Stomach (tissue), 9 donors: ENCODE measurements around the gene BNC2. TPM values are rescaled to one million over a fixed set of nuclear protein-coding genes. Genes with fewer than 3 reads are reported as not detected.

Experiments used
- DNase-seq, 2 donors: peaks; one replicate each; pipeline versions ENCODE4 v3.0.0 to v3.0.0-alpha.2; 2013 to 2019
- H3K27ac ChIP-seq, 5 donors: fragments of 200-600 bp in 4 of 5; sonication (generic) in 4 of 5; one replicate each; pipeline ENCODE4 v1.5.1; 2013 to 2019; ENCODE audit warnings: mild to moderate bottlenecking in 1 of 5, moderate library complexity in 1 of 5
- H3K27me3 ChIP-seq, 3 donors: fragments of 200-600 bp; sonication (generic); one replicate each; pipeline ENCODE4 v1.5.1; 2017 to 2019; ENCODE audit warnings: mixed run types in 1 of 3
- H3K36me3 ChIP-seq, 4 donors: fragments of 200-600 bp; sonication (generic); 1 replicate in 3 of 4; 2 replicates in 1 of 4; pipeline ENCODE4 v1.5.1; 2016 to 2019
- H3K4me1 ChIP-seq, 4 donors: fragments of 200-600 bp; sonication (generic); one replicate each; pipeline ENCODE4 v1.5.1; 2016 to 2019
- H3K4me3 ChIP-seq, 4 donors: fragments of 200-600 bp; sonication (generic) in 3 of 4; one replicate each; pipeline ENCODE4 v1.5.1; 2016 to 2019; ENCODE audit warnings: mild to moderate bottlenecking in 1 of 4
- H3K9me3 ChIP-seq, 4 donors: fragments of 200-600 bp; sonication (generic); one replicate each; pipeline ENCODE4 v1.5.1; 2016 to 2019
- EP300 ChIP-seq: sonication (generic); formaldehyde crosslinking; IDR thresholded peaks from one replicate; pipeline ENCODE4 v1.6.1; 2017; ENCODE audit warnings: antibody characterized with exemption
- POLR2A ChIP-seq, 4 donors: fragments of 450-650 bp; IDR thresholded peaks; one replicate each; pipeline ENCODE4 v1.6.1; 2016; ENCODE audit warnings: antibody characterized with exemption in 4 of 4, control low read depth in 2 of 4, mild to moderate bottlenecking in 1 of 4, moderate library complexity in 1 of 4
- POLR2AphosphoS5 ChIP-seq, 3 donors: sonication (generic); formaldehyde crosslinking; IDR thresholded peaks; one replicate each; pipeline ENCODE4 v1.6.1; 2016; ENCODE audit warnings: antibody characterized with exemption in 3 of 3
- WGBS, 5 donors: extraction: QIAGEN DNeasy Blood & Tissue Kit in 3 of 5; methylation state at CpG; one replicate each; pipeline versions ENCODE4 v1.1.5 to v1.1.7; 2013 to 2018; 5-methylcytosine and 5-hydroxymethylcytosine counted together
- intact Hi-C: fragments of 100-400 bp; cut with DNase I; formaldehyde crosslinking; loops from one replicate; pipeline ENCODE4 v1.15.1; 2023; ENCODE audit warnings: low total_unique reads
- polyA plus RNA-seq, 3 donors: library from polyadenylated mRNA; stranded (reverse); fragments of 200-250 nt; gene quantifications; one replicate each; pipeline ENCODE4 v1.2.3, GENCODE V29; 2013
- total RNA-seq, 5 donors: library from RNA; depleted of rRNA; stranded (reverse); fragments of >200 nt; gene quantifications; one replicate each; pipeline versions ENCODE4 v1.1.0 to v1.2.3, GENCODE V29; 2014 to 2016
- TF ChIP-seq, protein P1 (sequence below), 7 experiments: fragments of 450-650 bp in 4 of 7; fragments of 200-600 bp in 3 of 7; sonication (generic) in 3 of 7; IDR thresholded peaks; one replicate each; pipeline ENCODE4 v1.5.1; 2016 to 2019; ENCODE audit warnings: antibody characterized with exemption in 7 of 7, control low read depth in 2 of 7, mild to moderate bottlenecking in 1 of 7
- donor health status: healthy with polysubstance abuse.
- donor health status: Bipolar disorder and iron deficiency.
- donor health status: healthy.

BNC2 gene
- total and polyA plus RNA-seq, 8 donors, result 1.1 to 60.7 (median 7.6) TPM

DNA sequence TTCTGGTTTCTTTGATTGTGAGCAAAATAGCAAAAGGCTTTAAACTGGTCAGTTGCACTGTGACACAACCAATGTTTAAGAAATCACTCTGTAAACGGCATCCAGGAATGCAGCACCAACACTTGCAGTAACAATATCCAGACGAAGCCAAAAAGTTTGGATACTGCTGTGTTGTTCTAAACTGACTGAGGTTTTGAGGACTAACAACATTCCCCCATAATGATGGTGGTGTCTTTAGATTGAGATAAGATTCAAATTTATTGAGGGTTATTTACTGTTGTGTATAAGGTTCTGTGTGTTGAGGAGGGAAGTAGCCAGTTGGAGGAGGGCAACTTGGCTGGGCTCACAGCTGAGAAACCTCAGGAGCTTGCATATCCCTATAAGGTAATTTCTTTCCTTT lies 353.6 kb downstream of the BNC2 start:
- intact Hi-C loops, result no loop called here
- H3K27ac ChIP-seq, result peak overlapping the region in 2 of 5 donors; percentile 22 to 40
- no peaks in the 10 kb centered on the region for H3K36me3 ChIP-seq
- peaks cover 0 to 35% (median 17%) of the 10 kb centered on the region in 4 donors for H3K4me1 ChIP-seq
- no peaks in the 10 kb centered on the region for H3K9me3 ChIP-seq
- TF ChIP-seq EP300 (no peak), POLR2A (IDR thresholded peaks at IDR 0.05) (no peak), POLR2AphosphoS5 (IDR thresholded peaks at IDR 0.05) (no peak)
- TF ChIP-seq, protein P1, sequence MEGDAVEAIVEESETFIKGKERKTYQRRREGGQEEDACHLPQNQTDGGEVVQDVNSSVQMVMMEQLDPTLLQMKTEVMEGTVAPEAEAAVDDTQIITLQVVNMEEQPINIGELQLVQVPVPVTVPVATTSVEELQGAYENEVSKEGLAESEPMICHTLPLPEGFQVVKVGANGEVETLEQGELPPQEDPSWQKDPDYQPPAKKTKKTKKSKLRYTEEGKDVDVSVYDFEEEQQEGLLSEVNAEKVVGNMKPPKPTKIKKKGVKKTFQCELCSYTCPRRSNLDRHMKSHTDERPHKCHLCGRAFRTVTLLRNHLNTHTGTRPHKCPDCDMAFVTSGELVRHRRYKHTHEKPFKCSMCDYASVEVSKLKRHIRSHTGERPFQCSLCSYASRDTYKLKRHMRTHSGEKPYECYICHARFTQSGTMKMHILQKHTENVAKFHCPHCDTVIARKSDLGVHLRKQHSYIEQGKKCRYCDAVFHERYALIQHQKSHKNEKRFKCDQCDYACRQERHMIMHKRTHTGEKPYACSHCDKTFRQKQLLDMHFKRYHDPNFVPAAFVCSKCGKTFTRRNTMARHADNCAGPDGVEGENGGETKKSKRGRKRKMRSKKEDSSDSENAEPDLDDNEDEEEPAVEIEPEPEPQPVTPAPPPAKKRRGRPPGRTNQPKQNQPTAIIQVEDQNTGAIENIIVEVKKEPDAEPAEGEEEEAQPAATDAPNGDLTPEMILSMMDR (IDR thresholded peaks at IDR 0.05), result no peak
- no peak overlapping the region for H3K4me3 ChIP-seq
- H3K27me3 ChIP-seq, result no peaks in the 10 kb centered on the region
- DNase-seq, result no peak
- WGBS, 5 donors, result 42 to 64% (median 50%) methylated on average over 2 of the region's 2 CpGs

DNA sequence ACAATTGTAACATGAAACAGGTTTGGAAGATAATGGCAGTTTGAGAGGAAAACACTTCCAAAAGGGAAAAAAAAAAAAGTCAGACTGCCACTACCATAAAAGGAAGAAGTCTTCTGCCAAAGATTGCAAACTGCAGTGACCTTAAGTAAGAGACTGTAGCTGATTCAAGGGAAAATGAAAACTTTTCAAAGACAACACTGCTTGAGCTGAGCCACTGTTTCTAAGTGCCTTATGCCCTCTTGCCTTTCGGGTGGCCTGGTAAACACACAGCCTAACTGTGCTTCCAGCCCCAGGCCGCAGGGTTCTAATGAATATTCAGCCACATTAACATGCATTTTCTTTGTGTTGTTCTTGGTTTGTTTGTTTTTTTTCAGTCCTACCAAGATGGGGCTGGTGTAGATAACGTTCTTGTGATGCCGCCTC lies 354.6 kb downstream of the BNC2 start:
- intact Hi-C loops, result no loop called here
- Histone ChIP-seq H3K4me3 (no peak overlapping the region), H3K27me3 (no peaks in the 10 kb centered on the region), H3K27ac (peak overlapping the region in 4 of 5 donors; percentile 22 to 59 (median 44)), H3K4me1 (peaks cover 0 to 27% (median 13%) of the 10 kb centered on the region in 4 donors), H3K9me3 (no peaks in the 10 kb centered on the region), H3K36me3 (no peaks in the 10 kb centered on the region)
- DNase-seq, result peak in 1 of 2 donors; percentile 71
- TF ChIP-seq POLR2A (IDR thresholded peaks at IDR 0.05), result no peak
- no peak for TF ChIP-seq POLR2AphosphoS5 (IDR thresholded peaks at IDR 0.05)
- TF ChIP-seq, protein P1 (IDR thresholded peaks at IDR 0.05), result no peak
- no peak for TF ChIP-seq EP300
- WGBS, 5 donors, result 43 to 63% (median 52%) methylated on average over 4 of the region's 4 CpGs

- WGBS, 5 donors, result 53 to 76% (median 62%) methylated on average over 12 of the region's 12 CpGs
- H3K36me3 ChIP-seq, result no peaks in the 10 kb centered on the region
- intact Hi-C loops, result no loop called here
- H3K4me3 ChIP-seq, result no peak overlapping the region
- no peaks in the 10 kb centered on the region for H3K27me3 ChIP-seq
- H3K4me1 ChIP-seq, result peaks cover 0 to 31% (median 16%) of the 10 kb centered on the region in 4 donors
- TF ChIP-seq POLR2A (IDR thresholded peaks at IDR 0.05) (no peak), EP300 (no peak)
- peak overlapping the region in 2 of 5 donors; percentile 43 to 59 for H3K27ac ChIP-seq
- peak in 1 of 2 donors; percentile 57 for DNase-seq
- no peaks in the 10 kb centered on the region for H3K9me3 ChIP-seq
These were observed 355.3 kb downstream of the BNC2 start for GRCh38 chr9:16515207-16515606.

- WGBS, 5 donors, result 58 to 88% (median 61%) methylated on average over 1 of the region's 1 CpG
- Histone ChIP-seq H3K4me3 (no peak overlapping the region), H3K27ac (no peak overlapping the region), H3K4me1 (peaks cover 0 to 36% (median 20%) of the 10 kb centered on the region in 4 donors), H3K27me3 (no peaks in the 10 kb centered on the region), H3K36me3 (no peaks in the 10 kb centered on the region), H3K9me3 (no peaks in the 10 kb centered on the region)
- no peak for DNase-seq
- TF ChIP-seq EP300 (no peak), POLR2AphosphoS5 (IDR thresholded peaks at IDR 0.05) (no peak), POLR2A (IDR thresholded peaks at IDR 0.05) (no peak)
- TF ChIP-seq, protein P1 (IDR thresholded peaks at IDR 0.05), result no peak
- intact Hi-C loops, result no loop called here
These were observed 356.3 kb downstream of the BNC2 start for GRCh38 chr9:16514131-16514530.

- peaks cover 0 to 32% (median 18%) of the 10 kb centered on the region in 4 donors for H3K4me1 ChIP-seq
- intact Hi-C loops, result no loop called here
- H3K4me3 ChIP-seq, result no peak overlapping the region
- no peak for DNase-seq
- H3K36me3 ChIP-seq, result no peaks in the 10 kb centered on the region
- 81 to 90% (median 83%) methylated on average over 4 of the region's 4 CpGs for WGBS, 5 donors
- TF ChIP-seq POLR2AphosphoS5 (IDR thresholded peaks at IDR 0.05) (no peak), EP300 (no peak), POLR2A (IDR thresholded peaks at IDR 0.05) (no peak)
- TF ChIP-seq, protein P1 (IDR thresholded peaks at IDR 0.05), result no peak
- H3K9me3 ChIP-seq, result no peaks in the 10 kb centered on the region
- H3K27me3 ChIP-seq, result no peaks in the 10 kb centered on the region
- H3K27ac ChIP-seq, result no peak overlapping the region
These were observed 358.2 kb downstream of the BNC2 start for GRCh38 chr9:16512281-16512680.
